ENCODE measurements around the gene RASAL2. TPM values are rescaled to one million over a fixed set of nuclear protein-coding genes. Genes with fewer than 3 reads are reported as not detected.

Gene RASAL2
- total RNA-seq, 3 donors from 2014 or later (not counting 1 experiment from before 2014, with no cell fraction given): 0.16 to 0.23 TPM; not detected in 1

GRCh38 chr1:178374016-178374415, 280.1 kb downstream of the RASAL2 start:
- Histone ChIP-seq H3K4me1 (ENCODE audit: control insufficient read depth, insufficient read depth, low read length) (no peaks in the 10 kb centered on the region), H3K36me3 (ENCODE audit: control insufficient read depth, insufficient read depth, low read length) (no peaks in the 10 kb centered on the region), H3K9me3 (ENCODE audit: control insufficient read depth, insufficient read depth, low read length) (no peaks in the 10 kb centered on the region), H3K4me3 (ENCODE audit: low read length) (no peak overlapping the region), H3K27ac (ENCODE audit: low read length) (no peak overlapping the region), H3K27me3 (ENCODE audit: control insufficient read depth, insufficient read depth, low read length) (peaks cover 2% of the 10 kb centered on the region)
- H3K27ac Mint-ChIP-seq: no peak overlapping the region
- H3K9me3 Mint-ChIP-seq: peaks cover 0 to 2% of the 10 kb centered on the region in 2 donors
- H3K4me1 Mint-ChIP-seq: no peaks in the 10 kb centered on the region
- no peak for DNase-seq
- no peak for TF ChIP-seq CTCF (IDR thresholded peaks at IDR 0.05)
- WGBS (ENCODE audit: insufficient coverage): no CpG with 5 or more reads among the region's 1 CpG
- no peak overlapping the region for H3K4me3 Mint-ChIP-seq
- H3K36me3 Mint-ChIP-seq: no peaks in the 10 kb centered on the region
- ATAC-seq: no peak
- intact Hi-C loops (cut with micrococcal nuclease): no loop called here
- peaks cover 3 to 12% of the 10 kb centered on the region in 2 donors for H3K27me3 Mint-ChIP-seq (ENCODE audit: low read depth in 2 of 2)

GRCh38 chr1:178376008-178376407, 282.1 kb downstream of the RASAL2 start:
- H3K36me3 Mint-ChIP-seq: no peaks in the 10 kb centered on the region
- no peaks in the 10 kb centered on the region for H3K4me1 Mint-ChIP-seq
- DNase-seq (no peak), ATAC-seq (no peak)
- peaks cover 0 to 3% of the 10 kb centered on the region in 2 donors for H3K27me3 Mint-ChIP-seq (ENCODE audit: low read depth in 2 of 2)
- no peak overlapping the region for H3K27ac Mint-ChIP-seq
- no peak overlapping the region for H3K27ac ChIP-seq (ENCODE audit: low read length)
- no peak overlapping the region for H3K4me3 Mint-ChIP-seq
- peaks cover 2% of the 10 kb centered on the region for H3K27me3 ChIP-seq (ENCODE audit: control insufficient read depth, insufficient read depth, low read length)
- no peaks in the 10 kb centered on the region for H3K9me3 ChIP-seq (ENCODE audit: control insufficient read depth, insufficient read depth, low read length)
- no peaks in the 10 kb centered on the region for H3K36me3 ChIP-seq (ENCODE audit: control insufficient read depth, insufficient read depth, low read length)
- intact Hi-C loops (cut with micrococcal nuclease): no loop called here
- no peaks in the 10 kb centered on the region for H3K4me1 ChIP-seq (ENCODE audit: control insufficient read depth, insufficient read depth, low read length)
- WGBS (ENCODE audit: insufficient coverage): 35% methylated on average over 2 of the region's 2 CpGs
- TF ChIP-seq CTCF (IDR thresholded peaks at IDR 0.05): no peak
- peaks cover 0 to 2% of the 10 kb centered on the region in 2 donors for H3K9me3 Mint-ChIP-seq
- H3K4me3 ChIP-seq (ENCODE audit: low read length): no peak overlapping the region

GRCh38 chr1:178379807-178380206, 285.9 kb downstream of the RASAL2 start:
- intact Hi-C loops (cut with micrococcal nuclease): no loop called here
- TF ChIP-seq CTCF (IDR thresholded peaks at IDR 0.05): no peak
- Mint-ChIP-seq H3K4me3 (no peak overlapping the region), H3K9me3 (no peaks in the 10 kb centered on the region), H3K27ac (no peak overlapping the region), H3K4me1 (peaks cover 4 to 6% of the 10 kb centered on the region in 2 donors), H3K36me3 (no peaks in the 10 kb centered on the region), H3K27me3 (ENCODE audit: low read depth in 2 of 2) (peaks cover 0 to 3% of the 10 kb centered on the region in 2 donors)
- ATAC-seq (no peak), DNase-seq (no peak)
- no peaks in the 10 kb centered on the region for H3K9me3 ChIP-seq (ENCODE audit: control insufficient read depth, insufficient read depth, low read length)
- H3K36me3 ChIP-seq (ENCODE audit: control insufficient read depth, insufficient read depth, low read length): no peaks in the 10 kb centered on the region
- no peak overlapping the region for H3K27ac ChIP-seq (ENCODE audit: low read length)
- no peaks in the 10 kb centered on the region for H3K4me1 ChIP-seq (ENCODE audit: control insufficient read depth, insufficient read depth, low read length)
- H3K27me3 ChIP-seq (ENCODE audit: control insufficient read depth, insufficient read depth, low read length): peaks cover 2% of the 10 kb centered on the region
- H3K4me3 ChIP-seq (ENCODE audit: low read length): no peak overlapping the region
- 96% methylated on average over 11 of the region's 14 CpGs for WGBS (ENCODE audit: insufficient coverage)

- no peak for TF ChIP-seq CTCF (IDR thresholded peaks at IDR 0.05)
- H3K27ac ChIP-seq (ENCODE audit: low read length): no peak overlapping the region
- 33% methylated on average over 1 of the region's 1 CpG for WGBS (ENCODE audit: insufficient coverage)
- Mint-ChIP-seq H3K9me3 (peaks cover 0 to 2% of the 10 kb centered on the region in 2 donors), H3K36me3 (no peaks in the 10 kb centered on the region), H3K27me3 (ENCODE audit: low read depth in 2 of 2) (peaks cover 0 to 3% of the 10 kb centered on the region in 2 donors), H3K27ac (no peak overlapping the region), H3K4me1 (peaks cover 4 to 6% of the 10 kb centered on the region in 2 donors), H3K4me3 (no peak overlapping the region)
- DNase-seq (no peak), ATAC-seq (no peak)
- no peak overlapping the region for H3K4me3 ChIP-seq (ENCODE audit: low read length)
- intact Hi-C loops (cut with micrococcal nuclease): no loop called here
- no peaks in the 10 kb centered on the region for H3K4me1 ChIP-seq (ENCODE audit: control insufficient read depth, insufficient read depth, low read length)
- no peaks in the 10 kb centered on the region for H3K27me3 ChIP-seq (ENCODE audit: control insufficient read depth, insufficient read depth, low read length)
- H3K9me3 ChIP-seq (ENCODE audit: control insufficient read depth, insufficient read depth, low read length): no peaks in the 10 kb centered on the region
- no peaks in the 10 kb centered on the region for H3K36me3 ChIP-seq (ENCODE audit: control insufficient read depth, insufficient read depth, low read length)
Observed at GRCh38 chr1:178382372-178382771, 288.5 kb downstream of the RASAL2 start.

All from natural killer cell (primary cell).